Left lung (tissue), 10 donors: Measurements from ENCODE around the gene RPRD2. TPM values are rescaled to one million over a fixed set of nuclear protein-coding genes. Genes with fewer than 3 reads are reported as not detected.

Source experiments
- ATAC-seq: fragments of 200-7000 bp; cut with Tn5 transposase; one replicate; pipeline ENCODE4 v1.9.1; 2020; ENCODE audit warnings: moderate library complexity
- DNase-seq, 4 donors: peaks; one replicate each; pipeline ENCODE4 v3.0.0-alpha.2; 2013 to 2020
- H3K27ac ChIP-seq, 2 donors: fragments of 200-600 bp; sonication (generic) in 1 of 2; one replicate each; pipeline versions ENCODE4 v1.5.0 to v1.8.0; 2020 to 2021
- H3K27me3 ChIP-seq, 2 donors: fragments of 200-600 bp; sonication (generic) in 1 of 2; one replicate each; pipeline versions ENCODE4 v1.5.0 to v1.8.0; 2020 to 2021
- H3K36me3 ChIP-seq, 2 donors: fragments of 200-600 bp; sonication (generic) in 1 of 2; one replicate each; pipeline versions ENCODE4 v1.5.0 to v1.8.0; 2020 to 2021
- H3K4me1 ChIP-seq, 2 donors: fragments of 200-600 bp; one replicate each; pipeline ENCODE4 v1.8.0; 2021
- H3K4me3 ChIP-seq, 2 donors: fragments of 200-600 bp; sonication (generic) in 1 of 2; one replicate each; pipeline versions ENCODE4 v1.5.0 to v1.8.0; 2020 to 2021; ENCODE audit warnings: mild to moderate bottlenecking in 1 of 2
- H3K9me3 ChIP-seq, 2 donors: fragments of 200-600 bp; sonication (generic) in 1 of 2; one replicate each; pipeline versions ENCODE4 v1.5.0 to v1.8.0; 2020 to 2021
- intact Hi-C, 2 donors: fragments of 100-400 bp; cut with DNase I; formaldehyde crosslinking; loops; one replicate each; pipeline versions ENCODE4 v1.11.2 to v1.14.2; 2022
- polyA plus RNA-seq, 6 donors: library from polyadenylated mRNA; unstranded; fragments of 120-200 nt; gene quantifications; one replicate each; pipeline ENCODE4 v1.2.1, GENCODE V29; 2013; ENCODE audit not compliant: insufficient read length in 6 of 6
- total RNA-seq, 2 donors: library from RNA; stranded (reverse); fragmentation: NEBNext Ultra II Directional; extraction: Animal tissue kit (Norgen Biotek cat#: 25700); gene quantifications; one replicate each; pipeline ENCODE4 v1.2.1, GENCODE V29; 2021
- TF ChIP-seq, protein P1 (sequence below), 2 donors: fragments of 200-600 bp; sonication (generic) in 1 of 2; IDR thresholded peaks; one replicate each; pipeline versions ENCODE4 v1.5.0 to v1.8.0; 2021; ENCODE audit warnings: antibody characterized with exemption in 2 of 2
- donor health status: DM: no; HTN: yes; CAD: no.
- donor health status: DM: no; HTN: no; CAD: no.

The RPRD2 gene
- total and polyA plus RNA-seq, 8 donors, result 26.2 to 43.8 (median 42.3) TPM

GRCh38 chr1:150414592-150414991 is 50.6 kb downstream of the RPRD2 start:
- H3K36me3 ChIP-seq, result peaks cover 0 to 20% of the 10 kb centered on the region in 2 donors
- no peak overlapping the region for H3K4me3 ChIP-seq
- no peak for ATAC-seq
- H3K27ac ChIP-seq, result no peak overlapping the region
- intact Hi-C loops, result no loop called here
- no peaks in the 10 kb centered on the region for H3K9me3 ChIP-seq
- peaks cover 8 to 21% of the 10 kb centered on the region in 2 donors for H3K4me1 ChIP-seq
- no peak for DNase-seq
- H3K27me3 ChIP-seq, result no peaks in the 10 kb centered on the region
- TF ChIP-seq, protein P1, sequence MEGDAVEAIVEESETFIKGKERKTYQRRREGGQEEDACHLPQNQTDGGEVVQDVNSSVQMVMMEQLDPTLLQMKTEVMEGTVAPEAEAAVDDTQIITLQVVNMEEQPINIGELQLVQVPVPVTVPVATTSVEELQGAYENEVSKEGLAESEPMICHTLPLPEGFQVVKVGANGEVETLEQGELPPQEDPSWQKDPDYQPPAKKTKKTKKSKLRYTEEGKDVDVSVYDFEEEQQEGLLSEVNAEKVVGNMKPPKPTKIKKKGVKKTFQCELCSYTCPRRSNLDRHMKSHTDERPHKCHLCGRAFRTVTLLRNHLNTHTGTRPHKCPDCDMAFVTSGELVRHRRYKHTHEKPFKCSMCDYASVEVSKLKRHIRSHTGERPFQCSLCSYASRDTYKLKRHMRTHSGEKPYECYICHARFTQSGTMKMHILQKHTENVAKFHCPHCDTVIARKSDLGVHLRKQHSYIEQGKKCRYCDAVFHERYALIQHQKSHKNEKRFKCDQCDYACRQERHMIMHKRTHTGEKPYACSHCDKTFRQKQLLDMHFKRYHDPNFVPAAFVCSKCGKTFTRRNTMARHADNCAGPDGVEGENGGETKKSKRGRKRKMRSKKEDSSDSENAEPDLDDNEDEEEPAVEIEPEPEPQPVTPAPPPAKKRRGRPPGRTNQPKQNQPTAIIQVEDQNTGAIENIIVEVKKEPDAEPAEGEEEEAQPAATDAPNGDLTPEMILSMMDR (IDR thresholded peaks at IDR 0.05), result no peak

DNA sequence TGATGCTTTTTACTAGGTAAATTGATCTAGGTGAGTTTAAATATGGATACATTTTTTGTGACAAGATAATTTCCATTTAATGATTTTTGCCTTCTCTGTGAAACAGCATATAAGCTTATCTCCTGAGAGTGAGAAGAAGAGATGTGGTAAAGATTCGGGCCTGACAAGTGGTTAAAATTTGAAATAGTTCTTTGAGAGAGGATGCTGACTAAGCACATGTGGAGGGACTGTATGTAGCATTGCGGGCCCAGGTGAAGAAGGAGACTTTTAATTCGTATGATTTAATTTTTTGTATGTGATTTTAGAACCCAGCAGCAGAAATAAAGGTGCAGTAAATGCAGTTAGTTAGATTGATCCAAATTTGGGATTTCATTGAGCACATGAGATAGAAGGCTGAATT is 51.9 kb downstream of the RPRD2 start:
- Histone ChIP-seq H3K9me3 (no peaks in the 10 kb centered on the region), H3K4me3 (no peak overlapping the region), H3K4me1 (peaks cover 2 to 9% of the 10 kb centered on the region in 2 donors), H3K27me3 (no peaks in the 10 kb centered on the region), H3K36me3 (peaks cover 0 to 31% of the 10 kb centered on the region in 2 donors), H3K27ac (no peak overlapping the region)
- intact Hi-C loops, result no loop called here
- DNase-seq (no peak), ATAC-seq (no peak)
- TF ChIP-seq, protein P1 (IDR thresholded peaks at IDR 0.05), result no peak

DNA sequence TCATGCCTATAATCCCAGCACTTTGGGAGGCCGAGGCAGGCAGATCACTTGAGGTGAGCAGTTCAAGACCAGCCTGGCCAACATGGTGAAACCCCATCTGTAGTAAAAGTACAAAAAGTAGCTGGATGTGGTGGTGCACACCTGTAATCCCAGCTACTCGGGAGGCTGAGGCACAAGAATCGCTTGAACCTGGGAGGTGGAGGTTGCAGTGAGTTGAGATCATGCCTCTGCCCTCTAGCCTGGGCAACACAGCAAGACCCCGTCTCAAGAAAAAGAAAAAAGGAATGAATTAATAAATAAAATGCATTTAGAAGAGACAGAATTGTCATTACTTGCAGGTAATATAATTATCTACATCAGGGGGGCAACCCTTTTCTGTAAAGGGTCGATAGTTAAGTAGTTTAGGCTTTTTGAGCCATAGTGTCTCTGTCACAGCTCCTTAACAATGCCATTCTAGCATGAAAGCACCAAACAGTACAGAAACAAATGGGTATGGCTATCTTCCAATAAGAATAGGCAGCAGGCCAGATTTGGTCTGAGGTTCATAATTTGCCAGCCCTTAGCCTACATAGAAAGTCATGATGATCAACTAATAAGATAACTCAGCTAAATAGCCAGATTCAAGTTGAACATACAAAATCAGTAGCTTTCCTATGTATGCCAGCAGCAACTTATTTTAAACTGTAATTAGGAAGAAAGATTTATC is 56.8 kb downstream of the RPRD2 start:
- no peak for ATAC-seq
- intact Hi-C loops, result no loop called here
- peak in 2 of 4 donors; percentile 8 to 11 for DNase-seq
- Histone ChIP-seq H3K27me3 (no peaks in the 10 kb centered on the region), H3K36me3 (peaks cover 0 to 31% of the 10 kb centered on the region in 2 donors), H3K9me3 (no peaks in the 10 kb centered on the region), H3K4me1 (no peaks in the 10 kb centered on the region), H3K27ac (no peak overlapping the region), H3K4me3 (no peak overlapping the region)
- TF ChIP-seq, protein P1 (IDR thresholded peaks at IDR 0.05), result no peak

GRCh38 chr1:150422541-150422940 is 58.6 kb downstream of the RPRD2 start:
- no peak for DNase-seq
- intact Hi-C loops, result no loop called here

DNA sequence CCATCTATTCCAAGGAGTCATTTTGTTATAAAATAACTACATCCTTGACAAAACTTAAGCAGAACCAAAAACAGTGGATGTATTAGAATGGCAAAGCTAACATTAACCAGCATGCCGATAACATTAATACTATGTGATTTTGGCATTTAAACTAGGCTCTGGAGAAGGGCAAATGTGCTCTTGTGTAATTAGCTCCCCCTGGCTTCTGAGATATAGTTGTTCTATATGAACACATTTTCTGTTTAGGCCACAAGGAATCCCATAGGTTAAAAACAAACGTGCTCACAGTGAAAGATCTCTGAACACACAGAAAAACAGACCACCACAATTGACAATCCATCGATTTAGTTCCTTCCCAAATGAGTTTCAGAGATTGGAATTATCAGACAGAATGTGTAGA is 65.9 kb downstream of the RPRD2 start:
- TF ChIP-seq, protein P1 (IDR thresholded peaks at IDR 0.05), result no peak
- H3K27me3 ChIP-seq, result no peaks in the 10 kb centered on the region
- no peak overlapping the region for H3K27ac ChIP-seq
- peak; percentile 17 for ATAC-seq
- no peak overlapping the region for H3K4me3 ChIP-seq
- no peaks in the 10 kb centered on the region for H3K9me3 ChIP-seq
- H3K36me3 ChIP-seq, result no peaks in the 10 kb centered on the region
- intact Hi-C loops, result no loop called here
- no peak for DNase-seq
- no peaks in the 10 kb centered on the region for H3K4me1 ChIP-seq

More at GRCh38 chr1:150422541-150422940, 58.6 kb downstream of the RPRD2 start:
- ATAC-seq, result no peak
- H3K4me1 ChIP-seq, result no peaks in the 10 kb centered on the region
- peaks cover 0 to 30% of the 10 kb centered on the region in 2 donors for H3K36me3 ChIP-seq
- H3K27me3 ChIP-seq, result no peaks in the 10 kb centered on the region
- H3K27ac ChIP-seq, result no peak overlapping the region
- no peaks in the 10 kb centered on the region for H3K9me3 ChIP-seq
- no peak overlapping the region for H3K4me3 ChIP-seq
- TF ChIP-seq, protein P1 (IDR thresholded peaks at IDR 0.05), result no peak
